HepG2 (cell line): Measurements from ENCODE around the gene TAF6L. TPM values are rescaled to one million over a fixed set of nuclear protein-coding genes. Genes with fewer than 3 reads are reported as not detected.

Experiments
- EED ChIP-seq: sonication (generic); formaldehyde crosslinking; IDR thresholded peaks from 2 replicates; pipeline ENCODE4 v1.5.0; 2020; ENCODE audit warnings: mild to moderate bottlenecking, missing genetic modification reagents
- GMEB1 ChIP-seq: sonication (generic); formaldehyde crosslinking; IDR thresholded peaks from 2 replicates; pipeline ENCODE4 v1.5.1; 2020; ENCODE audit warnings: missing genetic modification reagents, mild to moderate bottlenecking, borderline replicate concordance
- MAFK ChIP-seq, 2 experiments: IDR thresholded peaks in 1 of 2; conservative IDR thresholded peaks in 1 of 2; 2 replicates each; pipeline ENCODE4 v1.6.1; 2011; ENCODE audit warnings: improper control_type of control experiment in 2 of 2, low read length in 2 of 2
- MAZ ChIP-seq, 2 experiments: sonication (generic) in 1 of 2; formaldehyde crosslinking in 1 of 2; IDR thresholded peaks; 2 replicates each; pipeline versions ENCODE4 v1.5.0 to v1.6.1; 2012 to 2020; ENCODE audit warnings: low read depth in 2 of 2, mild to moderate bottlenecking in 2 of 2, borderline replicate concordance in 1 of 2, improper control_type of control experiment in 1 of 2, low read length in 1 of 2, missing genetic modification reagents in 1 of 2, moderate library complexity in 1 of 2
- PTBP1 ChIP-seq: fragments of 200-400 bp; formaldehyde crosslinking; IDR thresholded peaks from 2 replicates; pipeline ENCODE4 v1.6.1; 2018; ENCODE audit warnings: low read length, low read depth; ENCODE audit not compliant: poor library complexity, severe bottlenecking
- RFX5 ChIP-seq: IDR thresholded peaks from 2 replicates; pipeline ENCODE4 v1.6.1; 2011; ENCODE audit warnings: low read depth, low read length, improper control_type of control experiment
- SRSF4 ChIP-seq: fragments of 200-400 bp; formaldehyde crosslinking; IDR thresholded peaks from one replicate; pipeline ENCODE4 v1.6.1; 2018; ENCODE audit warnings: mild to moderate bottlenecking, low read depth, low read length, moderate library complexity; ENCODE audit not compliant: poor library complexity, severe bottlenecking
- ZNF142 ChIP-seq: sonication (generic); formaldehyde crosslinking; IDR thresholded peaks from 2 replicates; pipeline ENCODE4 v1.4.0; 2020; ENCODE audit warnings: missing genetic modification reagents
- ZNF362 ChIP-seq: sonication (generic); formaldehyde crosslinking; IDR thresholded peaks from 2 replicates; pipeline ENCODE4 v1.4.0; 2020; ENCODE audit warnings: missing genetic modification reagents, mild to moderate bottlenecking, borderline replicate concordance
- ZNF510 ChIP-seq: sonication (generic); formaldehyde crosslinking; IDR thresholded peaks from 2 replicates; pipeline ENCODE4 v1.4.0; 2020; ENCODE audit warnings: low read depth, mild to moderate bottlenecking, missing genetic modification reagents
- ZNF577 ChIP-seq: sonication (generic); formaldehyde crosslinking; IDR thresholded peaks from 2 replicates; pipeline ENCODE4 v1.4.0; 2020; ENCODE audit warnings: mild to moderate bottlenecking, low read depth, missing genetic modification reagents, borderline replicate concordance
- ZNF607 ChIP-seq: sonication (generic); formaldehyde crosslinking; IDR thresholded peaks from 2 replicates; pipeline ENCODE4 v1.5.1; 2020; ENCODE audit warnings: missing genetic modification reagents, mild to moderate bottlenecking, borderline replicate concordance
- ZNF75D ChIP-seq: sonication (generic); formaldehyde crosslinking; IDR thresholded peaks from 2 replicates; pipeline ENCODE4 v1.8.1; 2023; ENCODE audit warnings: missing genetic modification reagents, mild to moderate bottlenecking, borderline replicate concordance
- polyA plus RNA-seq, 8 experiments: library from polyadenylated mRNA; depleted of rRNA in 3 of 8; stranded (reverse) in 7 of 8; unstranded in 1 of 8; fragments of >200 nt; fragmentation: Illumina TruSeq in 4 of 8; extraction: Trizol in 4 of 8; gene quantifications; 2 replicates each; pipeline versions ENCODE4 v1.2.1 to v1.2.3, GENCODE V29; 2011 to 2016; ENCODE audit warnings: low read depth in 4 of 8, missing spikeins in 1 of 8, mixed read lengths in 1 of 8; ENCODE audit not compliant: insufficient read depth in 1 of 8
- total RNA-seq, 5 experiments: library from RNA; depleted of rRNA; stranded (reverse); fragments of >200 nt; fragmentation: Illumina TruSeq; extraction: Trizol; gene quantifications; 2 replicates each; pipeline ENCODE4 v1.2.3, GENCODE V29; 2016; ENCODE audit warnings: low read depth in 1 of 5
- TF ChIP-seq, protein P1 (sequence below), 2 experiments: sonication (generic) in 1 of 2; formaldehyde crosslinking in 1 of 2; IDR thresholded peaks; 2 replicates each; pipeline versions ENCODE4 v1.5.1 to v1.6.1; 2011 to 2020; ENCODE audit warnings: borderline replicate concordance in 1 of 2, low read depth in 1 of 2, low read length in 1 of 2, mild to moderate bottlenecking in 1 of 2, missing genetic modification reagents in 1 of 2, moderate library complexity in 1 of 2

Gene TAF6L
- total and polyA plus RNA-seq, 2 of the 13 experiments (the other 11 are each of a cell fraction or from before 2014, with no cell fraction given) = 12.6 to 19.4 TPM

DNA sequence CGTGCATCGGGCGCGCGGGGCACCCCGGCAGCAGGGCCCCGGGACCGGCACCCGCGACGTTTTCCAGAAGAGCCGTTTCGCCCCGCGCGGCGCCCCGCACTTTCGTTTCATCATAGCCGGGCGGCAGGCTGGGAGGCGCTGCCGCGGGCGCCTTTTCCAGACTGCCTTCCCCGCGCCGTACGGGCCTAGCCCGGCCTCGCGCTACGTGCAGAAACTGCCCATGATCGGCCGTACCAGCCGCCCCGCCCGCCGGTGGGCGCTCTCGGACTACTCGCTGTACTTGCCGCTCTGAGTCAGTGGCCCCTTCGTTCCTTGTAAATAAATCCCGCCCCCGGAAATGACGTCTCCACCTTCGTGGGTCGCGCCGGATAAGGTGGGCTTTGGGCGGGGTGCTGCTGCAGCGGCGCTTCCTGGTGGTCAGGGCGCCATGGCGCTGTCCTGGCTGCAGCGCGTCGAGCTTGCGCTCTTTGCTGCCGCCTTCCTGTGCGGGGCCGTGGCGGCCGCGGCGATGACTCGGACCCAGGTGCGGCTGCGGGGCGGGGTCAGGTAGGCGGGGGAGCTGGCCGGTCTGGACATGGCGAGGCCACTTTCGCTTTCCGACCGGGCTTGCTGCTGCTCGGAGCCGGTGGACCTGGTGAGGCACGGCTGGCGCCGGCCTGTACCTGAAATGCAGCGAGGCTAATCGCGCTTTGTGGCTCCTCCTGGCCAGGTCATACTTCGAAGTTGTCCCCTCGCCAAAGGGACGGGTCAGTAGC is 16.0 kb downstream of the TAF6L start, which contains the start of gene TMEM179B (continued):
- peak; percentile 78; the same call in 1 of the 2 replicates for TF ChIP-seq ZNF362
- TF ChIP-seq EED (CRISPR knock-in tag) = peak; percentile 71; the same call in 1 of the 2 replicates
- peak; percentile 89 for TF ChIP-seq PTBP1
- peak; percentile 96; the same call in 1 of the 2 replicates for TF ChIP-seq ZNF510 (CRISPR knock-in tag)
- no peak for TF ChIP-seq SRSF4
- TF ChIP-seq ZNF142 (CRISPR knock-in tag) = peak; percentile 61; the same call in 1 of the 2 replicates
- no peak for TF ChIP-seq ZNF75D (CRISPR knock-in tag)
- TF ChIP-seq, protein P1, sequence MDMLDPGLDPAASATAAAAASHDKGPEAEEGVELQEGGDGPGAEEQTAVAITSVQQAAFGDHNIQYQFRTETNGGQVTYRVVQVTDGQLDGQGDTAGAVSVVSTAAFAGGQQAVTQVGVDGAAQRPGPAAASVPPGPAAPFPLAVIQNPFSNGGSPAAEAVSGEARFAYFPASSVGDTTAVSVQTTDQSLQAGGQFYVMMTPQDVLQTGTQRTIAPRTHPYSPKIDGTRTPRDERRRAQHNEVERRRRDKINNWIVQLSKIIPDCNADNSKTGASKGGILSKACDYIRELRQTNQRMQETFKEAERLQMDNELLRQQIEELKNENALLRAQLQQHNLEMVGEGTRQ (IDR thresholded peaks at IDR 0.05; ENCODE audit: low read depth, low read length) = no peak
- TF ChIP-seq, protein P1 (CRISPR knock-in tag; IDR thresholded peaks at IDR 0.05; ENCODE audit: borderline replicate concordance) = no peak
- no peak for TF ChIP-seq MAFK (conservative IDR thresholded peaks at IDR 0.05 in 1 of 2, IDR thresholded peaks at IDR 0.05 in 1 of 2; ENCODE audit: low read length in 2 of 2)
- no peak; the same call in none of the 2 replicates for TF ChIP-seq ZNF607 (CRISPR knock-in tag)
- TF ChIP-seq ZNF577 (CRISPR knock-in tag) = 0 out of 2 replicates have a peak, but pooled peaks have one; percentile 86
- TF ChIP-seq RFX5 = 0 out of 2 replicates have a peak, but pooled peaks have one; percentile 26
- TF ChIP-seq MAZ (IDR thresholded peaks at IDR 0.05; ENCODE audit: borderline replicate concordance, low read depth, low read length) = peak; percentile 74; the same call in 1 of the 2 replicates
- peak; percentile 91 for TF ChIP-seq MAZ (CRISPR knock-in tag; IDR thresholded peaks at IDR 0.05; ENCODE audit: low read depth)
- TF ChIP-seq GMEB1 (CRISPR knock-in tag) = peak; percentile 89
